Karpas-422 (cell line): ENCODE measurements around the gene ZNF865. TPM values are rescaled to one million over a fixed set of nuclear protein-coding genes. Genes with fewer than 3 reads are reported as not detected.
A peak's percentile ranks its signal among the peaks of the same experiment; 100 is the strongest.

Experiments used
- DNase-seq: peaks from one replicate; pipeline ENCODE4 v3.0.0-alpha.2; 2015
- H2AFZ ChIP-seq: fragments of 200-600 bp; sonication (generic); 2 replicates; pipeline ENCODE4 v1.6.1; 2014; ENCODE audit warnings: antibody characterized with exemption, low read length, mixed read lengths
- H3K27ac ChIP-seq: fragments of 200-600 bp; sonication (generic); 2 replicates; pipeline ENCODE4 v1.5.1; 2014; ENCODE audit warnings: mild to moderate bottlenecking, low read length, moderate library complexity
- H3K27me3 ChIP-seq: fragments of 200-600 bp; sonication (generic); 2 replicates; pipeline ENCODE4 v1.6.1; 2014; ENCODE audit warnings: low read length, mixed read lengths
- H3K36me3 ChIP-seq: fragments of 200-600 bp; sonication (generic); 2 replicates; pipeline ENCODE4 v1.6.1; 2014; ENCODE audit warnings: low read length, mixed read lengths; ENCODE audit not compliant: insufficient read depth
- H3K4me1 ChIP-seq: fragments of 200-600 bp; sonication (generic); 2 replicates; pipeline ENCODE4 v1.6.1; 2014; ENCODE audit warnings: mild to moderate bottlenecking, low read length, mixed read lengths
- H3K4me2 ChIP-seq: fragments of 200-600 bp; sonication (generic); 2 replicates; pipeline ENCODE4 v1.6.1; 2014; ENCODE audit warnings: low read length, low read depth, mild to moderate bottlenecking; ENCODE audit not compliant: poor library complexity, severe bottlenecking
- H3K4me3 ChIP-seq: fragments of 200-600 bp; sonication (generic); 2 replicates; pipeline ENCODE4 v1.5.1; 2014; ENCODE audit warnings: mild to moderate bottlenecking, antibody characterized with exemption, low read length, mixed read lengths
- H3K79me2 ChIP-seq: fragments of 200-600 bp; sonication (generic); 2 replicates; pipeline ENCODE4 v1.6.1; 2014; ENCODE audit warnings: mild to moderate bottlenecking, low read length, mixed read lengths
- H3K9ac ChIP-seq: fragments of 200-600 bp; sonication (generic); 2 replicates; pipeline ENCODE4 v1.6.0; 2014; ENCODE audit warnings: low read length
- H3K9me2 ChIP-seq: fragments of 200-600 bp; sonication (generic), shearing (Covaris generic); replicated peaks from 2 replicates; pipeline ENCODE4 v1.6.0; 2014; ENCODE audit warnings: mild to moderate bottlenecking, low read length, moderate library complexity; ENCODE audit not compliant: insufficient read depth
- H3K9me3 ChIP-seq: fragments of 300-700, 200-600 bp; sonication (generic); 2 replicates; pipeline ENCODE4 v1.6.1; 2014; ENCODE audit warnings: low read length, mixed read lengths
- H4K20me1 ChIP-seq: fragments of 200-600 bp; sonication (generic); 2 replicates; pipeline ENCODE4 v1.6.1; 2014; ENCODE audit warnings: mild to moderate bottlenecking, antibody characterized with exemption, low read length, low read depth; ENCODE audit not compliant: insufficient read depth
- total RNA-seq: library from RNA; depleted of rRNA; stranded (reverse); fragments of >200 nt; shearing (Covaris generic); gene quantifications from 2 replicates; pipeline ENCODE4 v1.2.3, GENCODE V29; 2014; ENCODE audit warnings: low replicate concordance

ZNF865 gene
- total RNA-seq, 1 experiment from 2014 or later, result 3.6 TPM

DNA sequence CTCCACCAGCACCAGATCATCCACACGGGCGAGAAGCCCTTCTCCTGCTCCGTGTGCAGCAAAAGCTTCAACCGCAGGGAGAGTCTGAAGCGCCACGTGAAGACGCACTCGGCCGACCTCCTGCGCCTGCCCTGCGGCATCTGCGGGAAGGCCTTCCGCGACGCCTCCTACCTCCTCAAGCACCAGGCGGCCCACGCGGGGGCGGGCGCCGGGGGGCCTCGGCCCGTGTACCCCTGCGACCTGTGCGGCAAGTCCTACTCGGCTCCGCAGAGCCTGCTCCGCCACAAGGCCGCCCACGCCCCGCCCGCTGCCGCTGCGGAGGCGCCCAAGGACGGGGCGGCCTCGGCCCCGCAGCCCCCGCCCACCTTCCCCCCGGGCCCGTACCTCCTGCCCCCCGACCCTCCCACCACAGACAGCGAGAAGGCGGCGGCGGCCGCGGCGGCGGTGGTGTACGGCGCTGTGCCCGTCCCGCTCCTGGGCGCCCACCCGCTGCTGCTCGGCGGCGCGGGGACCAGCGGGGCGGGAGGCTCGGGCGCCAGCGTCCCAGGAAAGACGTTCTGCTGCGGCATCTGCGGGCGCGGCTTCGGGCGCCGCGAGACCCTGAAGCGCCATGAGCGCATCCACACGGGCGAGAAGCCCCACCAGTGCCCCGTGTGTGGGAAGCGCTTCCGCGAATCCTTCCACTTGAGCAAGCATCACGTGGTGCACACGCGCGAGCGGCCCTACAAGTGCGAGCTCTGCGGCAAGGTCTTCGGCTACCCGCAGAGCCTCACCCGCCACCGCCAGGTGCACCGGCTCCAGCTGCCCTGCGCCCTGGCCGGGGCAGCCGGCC, 9.5 kb downstream of the ZNF865 start:
- H3K4me3 ChIP-seq, result no peak overlapping the region
- no peak overlapping the region for H3K9ac ChIP-seq
- H4K20me1 ChIP-seq, result peaks cover 12% of the 10 kb centered on the region
- H3K4me2 ChIP-seq, result no peak overlapping the region
- H3K79me2 ChIP-seq, result peaks cover 31% of the 10 kb centered on the region
- H2AFZ ChIP-seq, result no peak overlapping the region
- H3K9me2 ChIP-seq, result no peaks in the 10 kb centered on the region
- no peak for DNase-seq
- H3K27ac ChIP-seq, result no peak overlapping the region
- no peaks in the 10 kb centered on the region for H3K9me3 ChIP-seq
- H3K4me1 ChIP-seq, result peaks cover 14% of the 10 kb centered on the region
- no peaks in the 10 kb centered on the region for H3K27me3 ChIP-seq
- peaks cover 5% of the 10 kb centered on the region; the same call in 1 of the 2 replicates for H3K36me3 ChIP-seq

DNA sequence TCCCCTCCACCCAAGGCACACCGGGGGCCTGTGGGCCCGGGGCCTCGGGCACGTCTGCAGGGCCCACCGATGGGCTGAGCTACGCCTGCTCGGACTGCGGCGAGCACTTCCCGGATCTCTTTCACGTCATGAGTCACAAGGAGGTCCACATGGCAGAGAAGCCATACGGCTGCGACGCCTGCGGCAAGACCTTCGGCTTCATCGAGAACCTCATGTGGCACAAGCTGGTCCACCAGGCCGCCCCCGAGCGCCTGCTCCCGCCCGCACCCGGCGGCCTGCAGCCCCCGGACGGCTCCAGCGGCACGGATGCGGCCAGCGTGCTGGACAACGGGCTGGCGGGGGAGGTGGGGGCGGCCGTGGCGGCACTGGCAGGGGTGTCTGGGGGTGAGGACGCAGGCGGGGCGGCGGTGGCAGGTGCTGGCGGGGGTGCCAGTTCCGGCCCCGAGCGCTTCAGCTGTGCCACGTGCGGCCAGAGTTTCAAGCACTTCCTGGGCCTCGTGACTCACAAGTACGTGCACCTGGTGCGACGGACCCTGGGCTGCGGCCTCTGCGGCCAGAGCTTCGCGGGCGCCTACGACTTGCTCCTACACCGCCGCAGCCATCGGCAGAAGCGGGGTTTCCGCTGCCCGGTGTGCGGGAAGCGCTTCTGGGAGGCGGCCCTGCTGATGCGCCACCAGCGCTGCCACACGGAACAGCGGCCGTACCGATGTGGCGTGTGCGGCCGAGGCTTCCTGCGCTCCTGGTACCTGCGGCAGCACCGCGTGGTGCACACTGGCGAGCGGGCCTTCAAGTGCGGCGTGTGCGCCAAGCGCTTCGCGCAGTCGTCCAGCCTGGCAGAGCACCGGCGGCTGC, 10.3 kb downstream of the ZNF865 start:
- DNase-seq, result no peak
- Histone ChIP-seq H3K9me2 (no peaks in the 10 kb centered on the region), H3K27ac (no peak overlapping the region), H2AFZ (no peak overlapping the region), H3K9me3 (no peaks in the 10 kb centered on the region), H3K36me3 (peaks cover 3% of the 10 kb centered on the region; the same call in 1 of the 2 replicates), H3K79me2 (peaks cover 24% of the 10 kb centered on the region), H3K27me3 (no peaks in the 10 kb centered on the region), H3K4me2 (no peak overlapping the region), H3K4me1 (peaks cover 20% of the 10 kb centered on the region), H3K4me3 (no peak overlapping the region), H3K9ac (no peak overlapping the region), H4K20me1 (peaks cover 8% of the 10 kb centered on the region)

DNA sequence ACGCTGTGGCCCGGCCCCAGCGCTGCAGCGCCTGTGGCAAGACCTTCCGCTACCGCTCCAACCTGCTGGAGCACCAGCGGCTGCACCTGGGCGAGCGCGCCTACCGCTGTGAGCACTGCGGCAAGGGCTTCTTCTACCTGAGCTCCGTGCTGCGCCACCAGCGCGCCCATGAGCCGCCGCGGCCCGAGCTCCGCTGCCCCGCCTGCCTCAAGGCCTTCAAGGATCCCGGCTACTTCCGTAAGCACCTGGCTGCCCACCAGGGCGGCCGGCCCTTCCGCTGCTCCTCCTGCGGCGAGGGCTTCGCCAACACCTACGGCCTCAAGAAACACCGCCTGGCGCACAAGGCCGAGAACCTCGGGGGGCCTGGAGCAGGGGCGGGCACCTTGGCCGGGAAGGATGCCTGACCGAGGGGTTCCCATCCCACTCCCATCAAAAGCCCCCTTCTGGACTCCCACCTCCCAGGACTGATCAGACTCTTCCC, 11.0 kb downstream of the ZNF865 start:
- no peak for DNase-seq
- no peaks in the 10 kb centered on the region for H3K9me3 ChIP-seq
- H3K4me3 ChIP-seq, result no peak overlapping the region
- no peak overlapping the region for H2AFZ ChIP-seq
- H3K4me2 ChIP-seq, result no peak overlapping the region
- no peak overlapping the region for H3K9ac ChIP-seq
- no peak overlapping the region for H3K27ac ChIP-seq
- no peaks in the 10 kb centered on the region for H3K9me2 ChIP-seq
- peaks cover 3% of the 10 kb centered on the region; the same call in 1 of the 2 replicates for H3K36me3 ChIP-seq
- H3K79me2 ChIP-seq, result peaks cover 17% of the 10 kb centered on the region
- peaks cover 18% of the 10 kb centered on the region for H3K4me1 ChIP-seq
- peaks cover 5% of the 10 kb centered on the region; the same call in 1 of the 2 replicates for H4K20me1 ChIP-seq
- H3K27me3 ChIP-seq, result no peaks in the 10 kb centered on the region

DNA sequence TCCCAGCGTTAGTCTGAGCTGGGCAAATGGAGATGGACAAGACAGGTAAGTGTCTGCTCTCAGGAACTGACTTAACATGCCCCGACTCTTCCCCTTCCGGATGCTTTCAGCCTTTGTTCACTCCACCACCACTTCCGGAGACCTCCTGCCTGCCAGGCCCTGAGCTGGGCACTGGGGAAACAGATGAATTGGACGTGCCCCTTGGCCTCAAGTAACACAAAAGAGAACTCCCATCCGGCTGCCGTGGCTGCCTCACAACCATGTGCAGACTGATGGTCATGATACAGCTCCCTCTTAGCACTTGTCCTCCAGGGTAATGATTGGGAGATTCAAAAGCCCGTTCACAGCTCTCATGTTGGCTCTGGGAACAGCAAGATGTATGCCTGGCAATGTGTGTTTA, 12.0 kb downstream of the ZNF865 start:
- no peak overlapping the region for H2AFZ ChIP-seq
- peaks cover 8% of the 10 kb centered on the region; the same call in 1 of the 2 replicates for H3K79me2 ChIP-seq
- no peaks in the 10 kb centered on the region for H3K9me3 ChIP-seq
- H3K27ac ChIP-seq, result no peak overlapping the region
- H3K9ac ChIP-seq, result no peak overlapping the region
- H4K20me1 ChIP-seq, result 0 out of 2 replicates have a peak, but pooled peaks cover 4% of the 10 kb centered on the region
- DNase-seq, result no peak
- H3K4me2 ChIP-seq, result no peak overlapping the region
- peaks cover 3% of the 10 kb centered on the region; the same call in 1 of the 2 replicates for H3K36me3 ChIP-seq
- no peaks in the 10 kb centered on the region for H3K27me3 ChIP-seq
- peaks cover 13% of the 10 kb centered on the region for H3K4me1 ChIP-seq
- H3K4me3 ChIP-seq, result no peak overlapping the region
- no peaks in the 10 kb centered on the region for H3K9me2 ChIP-seq

DNA sequence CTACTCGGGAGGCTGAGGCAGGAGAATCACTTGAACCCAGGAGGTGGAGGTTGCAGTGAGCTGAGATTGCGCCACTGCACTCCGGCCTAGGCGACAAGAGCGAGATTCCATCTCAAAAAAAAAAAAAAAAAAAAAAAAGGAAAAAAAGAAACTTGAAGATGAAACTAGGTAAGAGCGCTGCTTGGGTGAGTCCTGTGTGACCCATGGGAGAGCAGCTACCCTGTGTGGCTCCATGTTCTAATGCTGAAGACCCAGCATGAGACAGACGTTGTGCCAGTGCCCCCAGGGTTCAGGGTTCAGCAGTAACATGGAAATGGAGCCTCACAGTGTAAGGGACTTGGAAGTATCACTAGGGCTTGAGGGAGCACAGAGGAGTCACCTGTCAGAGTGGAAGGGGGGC, 13.0 kb downstream of the ZNF865 start:
- peak; percentile 43 for DNase-seq
- Histone ChIP-seq H3K27me3 (no peaks in the 10 kb centered on the region), H3K79me2 (no peaks in the 10 kb centered on the region), H3K27ac (no peak overlapping the region), H3K4me1 (peaks cover 13% of the 10 kb centered on the region), H3K9ac (no peak overlapping the region), H4K20me1 (no peaks in the 10 kb centered on the region), H2AFZ (no peak overlapping the region), H3K9me3 (no peaks in the 10 kb centered on the region), H3K4me2 (no peak overlapping the region), H3K4me3 (no peak overlapping the region), H3K36me3 (peaks cover 3% of the 10 kb centered on the region; the same call in 1 of the 2 replicates), H3K9me2 (no peaks in the 10 kb centered on the region)

DNA sequence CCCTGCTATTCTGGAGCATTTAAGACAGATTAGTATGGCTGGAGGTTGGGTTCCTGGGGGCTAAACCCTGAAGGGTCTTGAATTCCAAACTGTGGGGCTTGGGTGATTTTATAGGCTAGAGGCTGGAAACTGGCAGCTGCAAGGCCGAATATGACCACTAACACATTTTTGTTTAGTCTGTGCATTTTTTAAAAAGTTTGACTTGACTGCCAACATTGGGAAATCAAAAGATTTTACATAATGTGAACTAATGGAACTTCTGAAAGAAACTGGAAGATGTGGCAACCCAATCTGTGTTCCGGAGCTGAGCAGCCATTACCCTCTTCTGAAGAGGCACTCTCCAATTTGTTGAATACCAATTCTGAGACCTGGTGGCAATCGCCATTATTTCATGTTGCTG, 13.8 kb downstream of the ZNF865 start:
- H2AFZ ChIP-seq, result no peak overlapping the region
- no peaks in the 10 kb centered on the region for H4K20me1 ChIP-seq
- H3K79me2 ChIP-seq, result no peaks in the 10 kb centered on the region
- peak; percentile 40 for DNase-seq
- H3K9me2 ChIP-seq, result no peaks in the 10 kb centered on the region
- H3K36me3 ChIP-seq, result peaks cover 3% of the 10 kb centered on the region; the same call in 1 of the 2 replicates
- H3K4me2 ChIP-seq, result no peak overlapping the region
- H3K9me3 ChIP-seq, result no peaks in the 10 kb centered on the region
- peaks cover 13% of the 10 kb centered on the region for H3K4me1 ChIP-seq
- no peak overlapping the region for H3K9ac ChIP-seq
- no peak overlapping the region for H3K4me3 ChIP-seq
- H3K27me3 ChIP-seq, result no peaks in the 10 kb centered on the region
- no peak overlapping the region for H3K27ac ChIP-seq

DNA sequence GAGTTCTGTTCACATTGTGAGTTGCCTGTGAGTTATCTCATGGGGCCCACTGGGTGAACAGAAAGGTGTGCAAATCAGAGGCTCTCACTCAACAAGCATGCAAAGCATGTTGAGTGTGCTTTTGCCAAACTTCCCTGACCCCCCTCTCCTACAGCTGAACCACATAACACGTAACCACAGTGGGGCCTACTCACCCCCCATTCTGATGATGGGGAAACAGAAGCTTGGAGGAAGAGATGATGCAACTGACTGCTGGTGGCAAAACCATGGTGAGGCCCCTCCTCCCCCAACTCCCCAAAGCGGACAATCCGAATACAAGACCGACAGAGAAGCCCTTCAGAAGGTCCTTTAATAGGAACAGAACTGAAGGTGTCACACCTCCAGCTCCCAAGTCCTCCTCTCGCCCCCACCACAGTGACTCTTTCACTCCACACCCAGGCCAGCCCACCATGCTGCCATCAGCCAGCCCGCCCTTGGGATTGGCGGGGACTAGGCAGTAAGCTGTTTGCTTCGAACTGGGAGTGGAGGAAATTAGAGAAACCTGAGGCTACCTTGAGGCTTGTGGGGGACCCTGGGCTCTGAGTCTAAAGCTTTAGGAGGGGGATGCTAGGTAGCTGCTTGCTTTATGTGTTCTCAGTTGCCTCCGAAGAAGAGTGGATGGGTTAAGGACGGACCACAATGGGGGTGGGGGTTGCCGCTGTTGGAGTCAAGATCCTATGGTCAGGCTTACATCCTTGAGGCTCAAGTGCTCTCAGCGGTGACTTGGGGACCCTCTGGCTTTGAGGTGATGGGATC, 15.2 kb downstream of the ZNF865 start:
- peak; percentile 40 for DNase-seq
- H2AFZ ChIP-seq, result no peak overlapping the region
- no peaks in the 10 kb centered on the region for H3K27me3 ChIP-seq
- no peaks in the 10 kb centered on the region for H4K20me1 ChIP-seq
- H3K9me2 ChIP-seq, result no peaks in the 10 kb centered on the region
- no peak overlapping the region for H3K4me2 ChIP-seq
- peaks cover 20% of the 10 kb centered on the region for H3K4me1 ChIP-seq
- peaks cover 3% of the 10 kb centered on the region; the same call in 1 of the 2 replicates for H3K36me3 ChIP-seq
- H3K27ac ChIP-seq, result peak overlapping the region; percentile 15; the same call in 1 of the 2 replicates
- H3K9me3 ChIP-seq, result no peaks in the 10 kb centered on the region
- H3K4me3 ChIP-seq, result no peak overlapping the region
- H3K9ac ChIP-seq, result no peak overlapping the region
- H3K79me2 ChIP-seq, result no peaks in the 10 kb centered on the region
